NCI-H510A treated with DMSO at 0.1 percent for 48 hours (cell line): ENCODE data around the gene EEF1AKMT2.

Source experiments
- DNase-seq: peaks from one replicate; lab custom pipeline; 2025; lab: John Stamatoyannopoulos, UW

Gene EEF1AKMT2

GRCh38 chr10:124737708-124738107 lies 54.0 kb downstream of the EEF1AKMT2 start:
- DNase-seq, result no peak

GRCh38 chr10:124737221-124737620 lies 54.5 kb downstream of the EEF1AKMT2 start:
- no peak for DNase-seq

GRCh38 chr10:124736491-124737136 lies 55.1 kb downstream of the EEF1AKMT2 start:
- no peak for DNase-seq

GRCh38 chr10:124735491-124736286 lies 56.0 kb downstream of the EEF1AKMT2 start:
- no peak for DNase-seq

GRCh38 chr10:124734311-124735166 lies 57.1 kb downstream of the EEF1AKMT2 start:
- no peak for DNase-seq

GRCh38 chr10:124733571-124734245 lies 58.0 kb downstream of the EEF1AKMT2 start:
- no peak for DNase-seq

GRCh38 chr10:124732931-124733570 lies 58.6 kb downstream of the EEF1AKMT2 start:
- no peak for DNase-seq

- no peak for DNase-seq
Measured at GRCh38 chr10:124731551-124731950, 60.1 kb downstream of the EEF1AKMT2 start.

GRCh38 chr10:124730790-124731189 lies 60.9 kb downstream of the EEF1AKMT2 start:
- no peak for DNase-seq

- DNase-seq, result no peak
Measured at GRCh38 chr10:124728830-124729661, 62.6 kb downstream of the EEF1AKMT2 start.

- no peak for DNase-seq
Measured at GRCh38 chr10:124728071-124728829, 63.4 kb downstream of the EEF1AKMT2 start.

- DNase-seq, result no peak
Measured at GRCh38 chr10:124727361-124727960, 64.2 kb downstream of the EEF1AKMT2 start.

GRCh38 chr10:124725791-124726190 lies 65.9 kb downstream of the EEF1AKMT2 start:
- no peak for DNase-seq

- DNase-seq, result no peak
Measured at GRCh38 chr10:124725171-124725631, 66.5 kb downstream of the EEF1AKMT2 start.

- no peak for DNase-seq
Measured at GRCh38 chr10:124724279-124725027, 67.2 kb downstream of the EEF1AKMT2 start.

- DNase-seq, result no peak
Measured at GRCh38 chr10:124723826-124724225, 67.9 kb downstream of the EEF1AKMT2 start.

- no peak for DNase-seq
Measured at GRCh38 chr10:124722798-124723783, 68.6 kb downstream of the EEF1AKMT2 start.
